Measurements from ENCODE around the gene MADCAM1.

Gene MADCAM1

GRCh38 chr19:455031-455705, 41.1 kb upstream of the MADCAM1 start:
- TF ChIP-seq CTCF (IDR thresholded peaks at IDR 0.05; ENCODE audit: extremely low read depth, insufficient read depth, missing control alignments), result no peak
- in situ Hi-C loops (cut with MboI; ENCODE audit: low pct_unique_long_range_greater_than_20kb, low sequenced_read_pairs, unreplicated experiment), result no loop called here
- no peak for DNase-seq (ENCODE audit: low spot score)

GRCh38 chr19:455851-456546, 40.3 kb upstream of the MADCAM1 start:
- in situ Hi-C loops (cut with MboI; ENCODE audit: low pct_unique_long_range_greater_than_20kb, low sequenced_read_pairs, unreplicated experiment), result no loop called here

GRCh38 chr19:456547-457110, 39.7 kb upstream of the MADCAM1 start:
- no peak for DNase-seq (ENCODE audit: low spot score)
- in situ Hi-C loops (cut with MboI; ENCODE audit: low pct_unique_long_range_greater_than_20kb, low sequenced_read_pairs, unreplicated experiment), result no loop called here
- TF ChIP-seq CTCF (IDR thresholded peaks at IDR 0.05; ENCODE audit: extremely low read depth, insufficient read depth, missing control alignments), result no peak

More at GRCh38 chr19:455851-456546, 40.3 kb upstream of the MADCAM1 start:
- no peak for TF ChIP-seq CTCF (IDR thresholded peaks at IDR 0.05; ENCODE audit: extremely low read depth, insufficient read depth, missing control alignments)
- no peak for DNase-seq (ENCODE audit: low spot score)

- in situ Hi-C loops (cut with MboI; ENCODE audit: low pct_unique_long_range_greater_than_20kb, low sequenced_read_pairs, unreplicated experiment), result no loop called here
- no peak for DNase-seq (ENCODE audit: low spot score)
- TF ChIP-seq CTCF (IDR thresholded peaks at IDR 0.05; ENCODE audit: extremely low read depth, insufficient read depth, missing control alignments), result no peak
These were observed 38.6 kb upstream of the MADCAM1 start for GRCh38 chr19:457636-458035.

GRCh38 chr19:458091-459042, 37.9 kb upstream of the MADCAM1 start:
- no peak for DNase-seq (ENCODE audit: low spot score)
- TF ChIP-seq CTCF (IDR thresholded peaks at IDR 0.05; ENCODE audit: extremely low read depth, insufficient read depth, missing control alignments), result no peak
- in situ Hi-C loops (cut with MboI; ENCODE audit: low pct_unique_long_range_greater_than_20kb, low sequenced_read_pairs, unreplicated experiment), result no loop called here
